Mammary epithelial cell (primary cell): ENCODE data around the gene QKI.

ENCODE experiments used
- EZH2 ChIP-seq: IDR thresholded peaks from 2 replicates; pipeline ENCODE4 v1.6.1; 2012; ENCODE audit warnings: low read length, inconsistent platforms, borderline replicate concordance
- TF ChIP-seq, protein P1 (sequence below), 2 donors: IDR thresholded peaks in 1 of 2; conservative IDR thresholded peaks in 1 of 2; 2 replicates each; pipeline ENCODE4 v1.5.1; 2011 to 2012; ENCODE audit warnings: inconsistent platforms in 2 of 2, low read length in 2 of 2, mild to moderate bottlenecking in 2 of 2, control low read depth in 1 of 2, low read depth in 1 of 2; ENCODE audit not compliant: insufficient read depth in 1 of 2; ENCODE audit errors: extremely low read depth in 1 of 2

DNA sequence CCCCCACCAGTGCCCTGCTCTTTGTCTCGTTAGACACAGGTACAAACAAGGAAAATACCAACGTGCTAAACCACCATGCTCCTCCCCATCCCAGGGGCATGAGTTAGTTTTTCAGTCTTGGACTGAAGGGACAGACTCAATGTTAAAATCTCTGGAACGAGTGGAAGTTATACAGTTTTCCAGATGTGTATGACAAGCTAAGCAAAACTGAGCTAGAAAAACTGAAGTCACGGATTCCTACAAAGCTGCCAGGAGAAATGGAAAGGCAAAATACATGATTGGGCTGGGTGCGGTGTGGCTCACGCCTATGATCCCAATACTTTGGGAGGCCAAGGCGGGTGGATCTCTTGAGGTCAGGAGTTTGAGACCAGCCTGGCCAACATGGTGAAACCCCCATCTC is 34.3 kb upstream of the QKI start:
- TF ChIP-seq, protein P1, sequence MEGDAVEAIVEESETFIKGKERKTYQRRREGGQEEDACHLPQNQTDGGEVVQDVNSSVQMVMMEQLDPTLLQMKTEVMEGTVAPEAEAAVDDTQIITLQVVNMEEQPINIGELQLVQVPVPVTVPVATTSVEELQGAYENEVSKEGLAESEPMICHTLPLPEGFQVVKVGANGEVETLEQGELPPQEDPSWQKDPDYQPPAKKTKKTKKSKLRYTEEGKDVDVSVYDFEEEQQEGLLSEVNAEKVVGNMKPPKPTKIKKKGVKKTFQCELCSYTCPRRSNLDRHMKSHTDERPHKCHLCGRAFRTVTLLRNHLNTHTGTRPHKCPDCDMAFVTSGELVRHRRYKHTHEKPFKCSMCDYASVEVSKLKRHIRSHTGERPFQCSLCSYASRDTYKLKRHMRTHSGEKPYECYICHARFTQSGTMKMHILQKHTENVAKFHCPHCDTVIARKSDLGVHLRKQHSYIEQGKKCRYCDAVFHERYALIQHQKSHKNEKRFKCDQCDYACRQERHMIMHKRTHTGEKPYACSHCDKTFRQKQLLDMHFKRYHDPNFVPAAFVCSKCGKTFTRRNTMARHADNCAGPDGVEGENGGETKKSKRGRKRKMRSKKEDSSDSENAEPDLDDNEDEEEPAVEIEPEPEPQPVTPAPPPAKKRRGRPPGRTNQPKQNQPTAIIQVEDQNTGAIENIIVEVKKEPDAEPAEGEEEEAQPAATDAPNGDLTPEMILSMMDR (conservative IDR thresholded peaks at IDR 0.05 in 1 of 2, IDR thresholded peaks at IDR 0.05 in 1 of 2; ENCODE audit: extremely low read depth in 1 of 2, insufficient read depth in 1 of 2, low read depth in 1 of 2, low read length in 2 of 2): no peak
- no peak for TF ChIP-seq EZH2
